IPS-NIHi7 (cell line): Measurements from ENCODE around the gene CCDC197.

Source experiments
- DNase-seq: peaks from one replicate; pipeline ENCODE4 v3.0.0; 2012; ENCODE audit warnings: mixed read lengths; ENCODE audit errors: extremely low spot score

The CCDC197 gene

DNA sequence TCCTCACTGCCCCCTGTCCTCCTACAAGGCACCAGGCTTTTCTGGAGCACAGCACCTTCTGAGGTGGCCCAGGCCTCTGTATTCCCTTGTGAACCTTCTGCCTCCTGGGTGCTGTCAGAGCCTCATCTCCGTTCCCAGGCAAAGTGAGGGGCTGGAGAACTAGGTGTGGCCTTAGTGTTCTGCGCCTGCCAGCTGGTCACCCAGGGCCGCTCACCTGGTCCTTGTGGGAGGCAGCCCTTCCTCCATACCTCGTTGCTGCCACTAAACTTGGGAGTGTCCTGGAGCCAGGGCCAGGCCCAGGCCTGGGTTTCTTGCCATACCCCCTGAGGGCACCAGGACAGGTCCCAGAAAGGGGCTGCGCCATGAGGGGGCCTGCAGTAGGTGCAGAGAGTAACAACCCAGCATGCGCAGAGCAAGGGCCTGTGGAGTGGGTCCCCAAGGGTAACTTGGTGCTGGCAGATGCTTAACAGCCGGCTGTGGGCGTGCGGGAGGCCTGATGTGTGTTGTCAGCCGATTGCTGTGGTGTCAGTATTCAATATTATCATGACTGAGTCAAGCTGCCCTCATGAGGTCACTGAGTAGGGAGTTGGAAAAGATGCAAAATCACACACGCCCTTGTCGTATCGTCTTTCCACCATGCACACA is 46.1 kb downstream of the CCDC197 start:
- DNase-seq: no peak

DNA sequence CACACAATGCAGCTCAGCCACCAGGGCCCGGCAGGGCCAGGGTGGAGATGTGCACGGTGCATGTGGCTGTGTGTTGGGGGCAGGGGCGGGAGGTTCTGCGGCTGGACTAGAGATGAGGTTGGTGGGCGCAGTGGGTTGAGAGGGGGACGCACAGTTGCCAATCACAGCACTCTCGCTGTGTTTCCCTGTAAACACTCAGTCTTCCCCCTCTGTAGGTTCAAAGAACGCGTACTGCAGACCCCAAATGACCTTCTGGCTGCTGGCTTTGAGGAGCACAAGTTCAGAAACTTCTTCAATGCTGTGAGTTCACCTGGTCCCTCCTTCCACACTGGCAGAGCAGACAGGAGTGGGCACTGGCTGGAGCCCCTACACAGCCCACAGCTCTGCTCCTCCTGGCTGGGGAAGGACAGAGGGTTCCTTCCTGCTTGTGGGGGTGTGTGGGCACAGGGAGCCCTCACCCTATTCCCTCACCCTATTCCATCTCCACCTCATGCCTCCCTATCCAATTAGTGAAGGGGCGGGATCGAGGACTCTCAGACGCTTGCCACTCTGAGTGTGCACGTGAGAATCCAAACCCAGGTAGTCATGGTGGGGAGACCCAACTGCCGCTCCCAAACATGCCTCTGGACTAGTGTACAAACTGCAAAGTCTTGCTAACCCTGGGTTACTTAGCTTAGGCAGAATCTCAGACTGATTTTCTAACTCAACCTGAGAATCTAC is 46.8 kb downstream of the CCDC197 start:
- no peak for DNase-seq

GRCh38 chr14:94044476-94045091 is 47.5 kb downstream of the CCDC197 start:
- DNase-seq: no peak

GRCh38 chr14:94045101-94045500 is 48.0 kb downstream of the CCDC197 start:
- no peak for DNase-seq

- no peak for DNase-seq
These were observed 48.7 kb downstream of the CCDC197 start for GRCh38 chr14:94045563-94046345.

- no peak for DNase-seq
These were observed 49.7 kb downstream of the CCDC197 start for GRCh38 chr14:94046696-94047250.

DNA sequence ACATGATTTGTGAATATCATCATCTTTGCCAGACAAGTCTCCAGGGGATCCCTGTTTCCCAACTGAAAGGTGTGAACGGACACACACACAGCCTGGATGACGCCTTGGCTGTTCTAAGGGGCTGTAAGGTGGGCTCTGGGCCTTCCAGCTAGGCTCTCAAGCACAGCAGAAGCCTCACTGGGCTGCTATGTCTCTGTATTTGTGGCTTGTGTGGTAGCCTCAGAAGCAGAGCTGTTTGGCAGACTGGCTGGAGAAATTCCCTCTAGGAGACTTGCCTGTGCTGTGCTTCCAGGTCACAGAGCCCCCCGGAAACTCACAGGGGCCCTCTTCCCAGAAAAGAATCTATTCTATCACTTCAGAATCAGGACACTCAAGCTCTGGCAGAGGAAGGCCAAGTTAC is 50.5 kb downstream of the CCDC197 start:
- no peak for DNase-seq

GRCh38 chr14:94048691-94049624 is 51.9 kb downstream of the CCDC197 start:
- no peak for DNase-seq

DNA sequence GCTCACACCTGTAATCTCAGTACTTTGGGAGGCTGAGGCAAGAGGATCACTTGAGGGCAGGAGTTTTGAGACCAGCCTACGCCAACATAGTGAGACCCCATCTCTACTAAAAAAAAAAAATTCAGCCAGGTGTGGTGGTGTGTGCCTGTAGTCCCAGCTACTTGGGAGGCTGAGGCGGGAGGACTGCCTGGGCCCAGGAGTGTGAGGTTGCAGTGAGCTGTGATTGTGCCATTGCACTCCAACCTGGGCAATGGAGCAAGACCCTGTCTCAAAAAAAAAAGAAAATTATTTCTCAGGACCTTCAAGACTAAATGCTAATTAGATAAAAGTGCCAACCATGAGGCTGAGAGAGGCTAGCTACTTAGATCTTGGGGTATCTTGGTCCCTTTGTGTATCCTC is 52.5 kb downstream of the CCDC197 start:
- DNase-seq: no peak

GRCh38 chr14:94050231-94050880 is 53.3 kb downstream of the CCDC197 start:
- DNase-seq: no peak

GRCh38 chr14:94051115-94051514 is 54.0 kb downstream of the CCDC197 start:
- peak; percentile 52 for DNase-seq

- no peak for DNase-seq
These were observed 54.7 kb downstream of the CCDC197 start for GRCh38 chr14:94051779-94052178.

DNA sequence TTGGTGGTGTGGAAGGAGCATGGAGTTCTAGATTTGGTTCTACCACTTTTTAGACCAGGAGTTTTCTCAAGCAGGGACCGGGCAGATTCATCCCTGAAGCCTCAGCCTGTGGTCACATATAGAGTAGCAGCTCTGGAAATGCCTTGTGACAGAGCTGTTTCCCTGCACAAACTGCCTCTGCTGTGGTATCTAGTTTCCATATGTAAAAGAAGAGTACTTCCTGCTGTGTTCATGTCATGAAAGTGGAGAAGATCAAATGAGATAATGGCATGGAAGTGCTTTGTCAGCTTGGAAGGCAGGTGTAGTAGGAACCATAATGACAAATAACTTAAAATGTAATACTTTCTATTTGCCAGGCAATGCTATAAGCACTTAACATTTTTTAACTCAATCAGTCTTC is 55.1 kb downstream of the CCDC197 start:
- DNase-seq: no peak

DNA sequence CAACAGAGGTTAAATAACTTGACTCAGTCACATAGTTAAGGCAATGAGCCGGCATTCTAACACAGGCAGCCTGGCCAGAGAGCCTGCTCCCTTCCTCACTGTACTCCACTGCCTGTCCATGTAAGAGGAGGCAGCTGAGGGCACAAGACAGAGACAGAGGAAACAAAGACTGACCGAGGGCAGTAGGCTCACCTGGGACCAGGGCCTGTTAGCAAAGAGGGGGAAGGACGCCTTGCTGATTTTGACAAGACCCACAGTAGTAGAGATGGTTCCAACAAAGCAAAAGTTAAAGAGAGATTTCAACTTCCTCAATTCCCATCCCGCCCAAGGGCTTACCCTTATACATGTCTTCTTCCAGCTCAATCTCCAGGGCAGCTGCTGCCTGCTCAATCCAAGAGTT is 55.6 kb downstream of the CCDC197 start:
- DNase-seq: no peak

DNA sequence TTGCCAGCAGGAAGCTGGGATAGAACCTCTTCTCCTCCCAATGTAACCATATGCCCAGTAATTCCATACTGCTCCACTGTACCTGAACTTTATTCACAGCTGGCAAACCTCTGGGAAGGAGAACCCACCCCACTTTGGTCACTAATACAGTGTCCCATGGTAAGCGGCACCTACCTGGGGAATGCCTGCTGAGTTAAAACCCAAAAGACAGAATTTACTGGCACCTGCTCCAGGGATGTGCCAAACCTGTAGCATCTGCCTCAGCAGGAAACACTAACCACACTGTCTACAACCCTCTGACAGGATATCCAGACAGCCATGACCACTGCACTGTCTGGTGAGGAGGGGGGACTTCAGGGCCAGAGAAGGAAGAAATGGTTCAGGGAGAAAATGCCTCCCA is 57.3 kb downstream of the CCDC197 start:
- no peak for DNase-seq

DNA sequence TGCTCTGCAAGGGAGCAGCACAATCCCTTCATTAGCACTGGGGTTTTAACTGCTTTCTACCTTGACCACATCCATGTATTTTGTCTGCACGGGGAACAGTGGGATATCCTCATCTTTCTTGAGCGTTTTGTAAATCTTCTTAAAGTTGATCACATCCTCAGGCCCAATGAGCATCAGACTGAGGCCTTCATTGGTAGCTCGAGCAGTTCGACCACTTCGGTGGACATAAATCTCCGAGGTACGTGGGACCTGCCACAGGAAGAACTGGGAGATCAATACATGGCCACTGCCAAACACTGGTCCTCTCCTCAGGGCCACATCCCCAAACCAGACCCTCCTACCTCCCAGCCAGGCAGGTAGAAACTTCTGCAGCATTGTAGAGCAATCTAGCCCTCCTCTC is 57.8 kb downstream of the CCDC197 start:
- no peak for DNase-seq

- no peak for DNase-seq
These were observed 59.6 kb downstream of the CCDC197 start for GRCh38 chr14:94056579-94057308.

GRCh38 chr14:94058128-94058673 is 61.1 kb downstream of the CCDC197 start:
- DNase-seq: no peak
